ENCODE data around the gene EFCAB11. TPM values are rescaled to one million over a fixed set of nuclear protein-coding genes. Genes with fewer than 3 reads are reported as not detected.

Gene EFCAB11
- total RNA-seq, 1 experiment from 2014 or later: 10.8 TPM

GRCh38 chr14:89936654-89937185 is 17.8 kb downstream of the EFCAB11 start:
- no peak overlapping the region for H3K4me3 ChIP-seq (ENCODE audit: insufficient read depth, low read depth, low read length)
- no peaks in the 10 kb centered on the region for H3K36me3 ChIP-seq (replicated peaks; ENCODE audit: control insufficient read depth, insufficient read depth, low read length)
- no peaks in the 10 kb centered on the region for H3K27me3 ChIP-seq (ENCODE audit: control insufficient read depth, insufficient read depth, low read length)
- DNase-seq: no peak

GRCh38 chr14:89933002-89933401 is 21.5 kb downstream of the EFCAB11 start:
- Histone ChIP-seq H3K4me3 (ENCODE audit: insufficient read depth, low read depth, low read length) (no peak overlapping the region), H3K36me3 (replicated peaks; ENCODE audit: control insufficient read depth, insufficient read depth, low read length) (no peaks in the 10 kb centered on the region), H3K27me3 (ENCODE audit: control insufficient read depth, insufficient read depth, low read length) (no peaks in the 10 kb centered on the region)
- no peak for DNase-seq

- no peak for DNase-seq
- no peak overlapping the region for H3K4me3 ChIP-seq (ENCODE audit: insufficient read depth, low read depth, low read length)
- H3K27me3 ChIP-seq (ENCODE audit: control insufficient read depth, insufficient read depth, low read length): no peaks in the 10 kb centered on the region
- no peaks in the 10 kb centered on the region for H3K36me3 ChIP-seq (replicated peaks; ENCODE audit: control insufficient read depth, insufficient read depth, low read length)
These were observed 27.2 kb downstream of the EFCAB11 start for GRCh38 chr14:89927186-89927865.

GRCh38 chr14:89926694-89927093 is 27.8 kb downstream of the EFCAB11 start:
- no peak overlapping the region for H3K4me3 ChIP-seq (ENCODE audit: insufficient read depth, low read depth, low read length)
- no peak for DNase-seq
- no peaks in the 10 kb centered on the region for H3K36me3 ChIP-seq (replicated peaks; ENCODE audit: control insufficient read depth, insufficient read depth, low read length)
- H3K27me3 ChIP-seq (ENCODE audit: control insufficient read depth, insufficient read depth, low read length): no peaks in the 10 kb centered on the region

GRCh38 chr14:89924268-89924667 is 30.3 kb downstream of the EFCAB11 start:
- no peak for DNase-seq
- Histone ChIP-seq H3K4me3 (ENCODE audit: insufficient read depth, low read depth, low read length) (no peak overlapping the region), H3K27me3 (ENCODE audit: control insufficient read depth, insufficient read depth, low read length) (no peaks in the 10 kb centered on the region), H3K36me3 (replicated peaks; ENCODE audit: control insufficient read depth, insufficient read depth, low read length) (no peaks in the 10 kb centered on the region)

GRCh38 chr14:89922031-89922907 is 32.3 kb downstream of the EFCAB11 start:
- DNase-seq: no peak
- H3K36me3 ChIP-seq (replicated peaks; ENCODE audit: control insufficient read depth, insufficient read depth, low read length): no peaks in the 10 kb centered on the region
- H3K27me3 ChIP-seq (ENCODE audit: control insufficient read depth, insufficient read depth, low read length): no peaks in the 10 kb centered on the region
- no peak overlapping the region for H3K4me3 ChIP-seq (ENCODE audit: insufficient read depth, low read depth, low read length)

- Histone ChIP-seq H3K36me3 (replicated peaks; ENCODE audit: control insufficient read depth, insufficient read depth, low read length) (no peaks in the 10 kb centered on the region), H3K4me3 (ENCODE audit: insufficient read depth, low read depth, low read length) (no peak overlapping the region), H3K27me3 (ENCODE audit: control insufficient read depth, insufficient read depth, low read length) (no peaks in the 10 kb centered on the region)
- no peak for DNase-seq
These were observed 33.2 kb downstream of the EFCAB11 start for GRCh38 chr14:89921346-89921745.

GRCh38 chr14:89920056-89920455 is 34.5 kb downstream of the EFCAB11 start:
- Histone ChIP-seq H3K4me3 (ENCODE audit: insufficient read depth, low read depth, low read length) (no peak overlapping the region), H3K36me3 (replicated peaks; ENCODE audit: control insufficient read depth, insufficient read depth, low read length) (no peaks in the 10 kb centered on the region), H3K27me3 (ENCODE audit: control insufficient read depth, insufficient read depth, low read length) (no peaks in the 10 kb centered on the region)
- DNase-seq: no peak

GRCh38 chr14:89918721-89919120 is 35.8 kb downstream of the EFCAB11 start:
- no peak for DNase-seq
- Histone ChIP-seq H3K4me3 (ENCODE audit: insufficient read depth, low read depth, low read length) (no peak overlapping the region), H3K36me3 (replicated peaks; ENCODE audit: control insufficient read depth, insufficient read depth, low read length) (no peaks in the 10 kb centered on the region), H3K27me3 (ENCODE audit: control insufficient read depth, insufficient read depth, low read length) (no peaks in the 10 kb centered on the region)

GRCh38 chr14:89915114-89915878 is 39.2 kb downstream of the EFCAB11 start:
- no peak overlapping the region for H3K4me3 ChIP-seq (ENCODE audit: insufficient read depth, low read depth, low read length)
- no peaks in the 10 kb centered on the region for H3K36me3 ChIP-seq (replicated peaks; ENCODE audit: control insufficient read depth, insufficient read depth, low read length)
- peak; percentile 18 for DNase-seq
- H3K27me3 ChIP-seq (ENCODE audit: control insufficient read depth, insufficient read depth, low read length): no peaks in the 10 kb centered on the region

- no peak overlapping the region for H3K4me3 ChIP-seq (ENCODE audit: insufficient read depth, low read depth, low read length)
- no peaks in the 10 kb centered on the region for H3K27me3 ChIP-seq (ENCODE audit: control insufficient read depth, insufficient read depth, low read length)
- DNase-seq: no peak
- H3K36me3 ChIP-seq (replicated peaks; ENCODE audit: control insufficient read depth, insufficient read depth, low read length): no peaks in the 10 kb centered on the region
These were observed 41.8 kb downstream of the EFCAB11 start for GRCh38 chr14:89912667-89913211.

- DNase-seq: no peak
- Histone ChIP-seq H3K4me3 (ENCODE audit: insufficient read depth, low read depth, low read length) (no peak overlapping the region), H3K27me3 (ENCODE audit: control insufficient read depth, insufficient read depth, low read length) (no peaks in the 10 kb centered on the region), H3K36me3 (replicated peaks; ENCODE audit: control insufficient read depth, insufficient read depth, low read length) (no peaks in the 10 kb centered on the region)
These were observed 42.3 kb downstream of the EFCAB11 start for GRCh38 chr14:89912221-89912620.

- Histone ChIP-seq H3K27me3 (ENCODE audit: control insufficient read depth, insufficient read depth, low read length) (no peaks in the 10 kb centered on the region), H3K4me3 (ENCODE audit: insufficient read depth, low read depth, low read length) (no peak overlapping the region), H3K36me3 (replicated peaks; ENCODE audit: control insufficient read depth, insufficient read depth, low read length) (no peaks in the 10 kb centered on the region)
- no peak for DNase-seq
These were observed 43.3 kb downstream of the EFCAB11 start for GRCh38 chr14:89911010-89911919.

All from H7 (cell line).